HepG2 (cell line): ENCODE data around the gene CGNL1. TPM values are rescaled to one million over a fixed set of nuclear protein-coding genes. Genes with fewer than 3 reads are reported as not detected.

Experiments used
- ATAC-seq: fragments of 200-7000 bp; cut with Tn5 transposase; 3 replicates; pipeline ENCODE4 v1.9.1; 2020; ENCODE audit warnings: mild to moderate bottlenecking, moderate library complexity
- BruUV-seq: library from RNA; stranded (reverse); fragments of 400-500 nt; replicated peaks from 2 replicates; lab custom pipeline; 2021; lab: Mats Ljungman, UMichigan
- CTCF ChIA-PET: fragments of 300-600 bp; formaldehyde crosslinking; extraction: SDS; loops from one replicate; lab custom pipeline; 2021; ENCODE audit warnings: low total read pairs, inconsistent platforms, low intra/inter-chr PET ratio; lab: Yijun Ruan, JAX
- POLR2A ChIA-PET: fragments of 350-600 bp; sonication (Branson Sonifier 250); formaldehyde crosslinking; loops from one replicate; lab custom pipeline; 2020; ENCODE audit warnings: antibody characterized with exemption, inconsistent platforms; lab: Yijun Ruan, JAX
- DNase-seq: peaks from one replicate; pipeline ENCODE4 v3.0.0-alpha.2; 2015; ENCODE audit warnings: low spot score
- FAIRE-seq: peaks from 3 replicates; lab custom pipeline; 2011; peaks lifted over from hg19 to GRCh38; lab: Jason Lieb, UNC
- H2AFZ ChIP-seq: one replicate; pipeline ENCODE4 v1.6.1; 2011; ENCODE audit warnings: low read length, inconsistent platforms
- H3K27ac ChIP-seq: fragments of 300-600 bp; 3 replicates; pipeline ENCODE4 v1.8.0; 2011; ENCODE audit warnings: mixed run types, mild to moderate bottlenecking, mixed read lengths, low read length, inconsistent platforms; ENCODE audit not compliant: insufficient read depth; ENCODE audit errors: extremely low read length
- H3K27me3 ChIP-seq, 2 experiments: fragments of 200-600 bp in 1 of 2; 2 replicates in 1 of 2; 3 replicates in 1 of 2; pipeline versions ENCODE4 v1.6.0 to v1.8.0; 2011; ENCODE audit warnings: low read length in 2 of 2, mild to moderate bottlenecking in 2 of 2, moderate library complexity in 2 of 2, inconsistent platforms in 1 of 2; ENCODE audit not compliant: insufficient read depth in 2 of 2, control insufficient read depth in 1 of 2
- H3K36me3 ChIP-seq, 2 experiments: fragments of 200-600 bp in 1 of 2; replicated peaks in 1 of 2; 2 replicates in 1 of 2; 3 replicates in 1 of 2; pipeline versions ENCODE4 v1.5.1 to v1.8.0; 2011; ENCODE audit warnings: low read length in 2 of 2, inconsistent platforms in 1 of 2; ENCODE audit not compliant: insufficient read depth in 2 of 2, control insufficient read depth in 1 of 2
- H3K4me1 ChIP-seq: 2 replicates; pipeline ENCODE4 v1.5.1; 2012; ENCODE audit warnings: low read length, inconsistent platforms; ENCODE audit not compliant: insufficient read depth
- H3K4me2 ChIP-seq: 2 replicates; pipeline ENCODE4 v1.6.0; 2011; ENCODE audit warnings: low read depth, low read length, inconsistent platforms
- H3K4me3 ChIP-seq, 3 experiments: fragments of 200-600 bp in 1 of 3; sonication (generic), shearing (Covaris generic) in 1 of 3; replicated peaks in 1 of 3; 2 replicates each; pipeline ENCODE4 v1.5.1; 2011 to 2016; ENCODE audit warnings: low read length in 3 of 3, inconsistent platforms in 2 of 3, low read depth in 2 of 3, mild to moderate bottlenecking in 2 of 3, control low read depth in 1 of 3, mixed read lengths in 1 of 3; ENCODE audit not compliant: insufficient read depth in 1 of 3
- H3K79me2 ChIP-seq: one replicate; pipeline ENCODE4 v1.6.1; 2011; ENCODE audit warnings: low read length, inconsistent platforms; ENCODE audit not compliant: insufficient read depth
- H3K9ac ChIP-seq: 2 replicates; pipeline ENCODE4 v1.6.0; 2011; ENCODE audit warnings: mild to moderate bottlenecking, low read depth, low read length, inconsistent platforms; ENCODE audit not compliant: insufficient read depth
- H3K9me3 ChIP-seq: 2 replicates; pipeline ENCODE4 v1.5.1; 2012; ENCODE audit warnings: mild to moderate bottlenecking, low read length
- H4K20me1 ChIP-seq: 2 replicates; pipeline ENCODE4 v1.6.0; 2011; ENCODE audit warnings: inconsistent platforms, mild to moderate bottlenecking, low read length, moderate library complexity; ENCODE audit not compliant: insufficient read depth
- CEBPB ChIP-seq: IDR thresholded peaks from 2 replicates; pipeline ENCODE4 v1.6.1; 2011; ENCODE audit warnings: low read depth, low read length, improper control_type of control experiment, borderline replicate concordance
- CEBPG ChIP-seq: IDR thresholded peaks from 2 replicates; pipeline ENCODE4 v1.6.1; 2016
- FOSL2 ChIP-seq: sonication (generic); formaldehyde crosslinking; IDR thresholded peaks from 2 replicates; pipeline ENCODE4 v1.4.0; 2020; ENCODE audit warnings: missing genetic modification reagents
- MAFF ChIP-seq: IDR thresholded peaks from 2 replicates; pipeline ENCODE4 v1.6.1; 2011; ENCODE audit warnings: low read depth, low read length, improper control_type of control experiment
- RFX5 ChIP-seq: IDR thresholded peaks from 2 replicates; pipeline ENCODE4 v1.6.1; 2011; ENCODE audit warnings: low read depth, low read length, improper control_type of control experiment
- ZBTB21 ChIP-seq: sonication (generic); formaldehyde crosslinking; IDR thresholded peaks from 2 replicates; pipeline ENCODE4 v1.4.0; 2020; ENCODE audit warnings: missing genetic modification reagents
- ZNF296 ChIP-seq: sonication (generic); formaldehyde crosslinking; conservative IDR thresholded peaks from 2 replicates; pipeline ENCODE4 v1.5.0; 2020; ENCODE audit warnings: mild to moderate bottlenecking, missing genetic modification reagents
- ZNF331 ChIP-seq: sonication (generic); formaldehyde crosslinking; IDR thresholded peaks from 2 replicates; pipeline ENCODE4 v1.4.0; 2020; ENCODE audit warnings: missing genetic modification reagents
- whole genome bisulfite sequencing: methylation state at CpG from one replicate; pipeline ENCODE4 v1.1.6; 2017; ENCODE audit warnings: low lambda C conversion rate; 5-methylcytosine and 5-hydroxymethylcytosine counted together
- in situ Hi-C: cut with HindIII; loops from 2 replicates; pipeline ENCODE4 v1.10.0; 2017; ENCODE audit warnings: low pct_unique_long_range_greater_than_20kb; ENCODE audit not compliant: extremely low pct_ligation_motif_present
- intact Hi-C: fragments of 100-400 bp; cut with micrococcal nuclease; formaldehyde crosslinking; loops from one replicate; pipeline ENCODE4 v1.10.0; 2022; ENCODE audit not compliant: unreplicated experiment
- polyA plus RNA-seq, 8 experiments: library from polyadenylated mRNA; depleted of rRNA in 3 of 8; stranded (reverse) in 7 of 8; unstranded in 1 of 8; fragments of >200 nt; fragmentation: Illumina TruSeq in 4 of 8; extraction: Trizol in 4 of 8; gene quantifications; 2 replicates each; pipeline versions ENCODE4 v1.2.1 to v1.2.3, GENCODE V29; 2011 to 2016; ENCODE audit warnings: low read depth in 4 of 8, missing spikeins in 1 of 8, mixed read lengths in 1 of 8; ENCODE audit not compliant: insufficient read depth in 1 of 8
- total RNA-seq, 5 experiments: library from RNA; depleted of rRNA; stranded (reverse); fragments of >200 nt; fragmentation: Illumina TruSeq; extraction: Trizol; gene quantifications; 2 replicates each; pipeline ENCODE4 v1.2.3, GENCODE V29; 2016; ENCODE audit warnings: low read depth in 1 of 5
- TF ChIP-seq, protein P1 (sequence below): sonication (generic); formaldehyde crosslinking; IDR thresholded peaks from 2 replicates; pipeline ENCODE4 v1.4.0; 2020; ENCODE audit warnings: mild to moderate bottlenecking, missing genetic modification reagents

CGNL1 gene
- total and polyA plus RNA-seq, 2 of the 13 experiments (the other 11 are each of a cell fraction or from before 2014, with no cell fraction given), result 5.6 to 15.6 TPM

DNA sequence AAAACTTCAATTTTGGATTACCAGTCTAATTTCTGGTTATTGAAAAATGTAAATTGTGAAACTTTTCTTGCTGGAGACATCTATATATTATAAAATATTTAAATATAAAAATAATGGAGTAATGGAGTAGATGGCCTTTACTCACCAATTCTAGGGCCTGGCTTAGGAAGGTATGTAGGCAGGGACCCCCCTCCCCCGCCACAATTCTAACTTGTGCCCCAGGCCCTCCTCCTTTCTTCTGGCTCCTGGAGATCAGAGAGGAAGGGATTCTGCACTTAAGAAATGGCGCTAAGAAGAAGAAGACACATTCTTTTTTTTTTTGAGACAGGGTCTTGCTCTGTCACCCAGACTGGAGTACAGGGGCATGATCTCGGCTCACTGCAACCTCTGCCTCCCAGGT is 49.5 kb downstream of the CGNL1 start:
- Histone ChIP-seq H3K27me3 (no peaks in the 10 kb centered on the region), H4K20me1 (no peaks in the 10 kb centered on the region), H2AFZ (no peak overlapping the region), H3K9ac (no peak overlapping the region), H3K4me1 (peaks cover 50% of the 10 kb centered on the region), H3K27ac (no peak overlapping the region), H3K36me3 (no peaks in the 10 kb centered on the region), H3K9me3 (no peaks in the 10 kb centered on the region), H3K4me2 (no peak overlapping the region), H3K4me3 (no peak overlapping the region), H3K79me2 (peaks cover 7% of the 10 kb centered on the region)
- CTCF ChIA-PET, result no interaction called here
- DNase-seq, result no peak
- intact Hi-C loops (loop anchor here (5.0 kb wide), 1 partner anchor 34 kb away; no protein-coding TSS in a partner anchor), in situ Hi-C loops (no loop called here)
- ATAC-seq, result no peak
- WGBS, result 67% methylated on average over 3 of the region's 3 CpGs
- no peak for FAIRE-seq
- TF ChIP-seq, protein P1, sequence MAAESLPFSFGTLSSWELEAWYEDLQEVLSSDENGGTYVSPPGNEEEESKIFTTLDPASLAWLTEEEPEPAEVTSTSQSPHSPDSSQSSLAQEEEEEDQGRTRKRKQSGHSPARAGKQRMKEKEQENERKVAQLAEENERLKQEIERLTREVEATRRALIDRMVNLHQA (CRISPR knock-in tag), result no peak
- POLR2A ChIA-PET, result no interaction called here
- no TSS peak for BruUV-seq

DNA sequence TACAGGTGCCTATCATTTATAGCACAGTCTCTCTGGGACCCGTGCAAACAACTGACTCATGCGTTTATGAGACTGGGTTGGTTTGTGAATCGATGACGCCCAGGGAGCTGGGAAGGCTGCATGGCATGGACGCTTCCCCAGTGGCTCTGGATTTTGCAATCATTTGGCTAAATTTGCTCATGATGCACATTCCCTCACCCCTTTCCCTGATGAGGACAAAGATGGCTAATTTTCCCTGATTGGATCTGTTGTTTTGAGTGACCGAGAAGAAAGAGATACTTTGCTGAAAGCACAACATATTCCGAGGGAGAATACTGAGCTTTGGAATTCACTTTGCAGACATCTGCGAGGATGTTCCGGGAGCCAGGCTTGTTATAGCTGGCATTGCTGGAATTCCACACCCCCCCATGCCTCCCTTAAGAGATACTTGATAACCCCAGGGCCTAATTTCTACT is 51.1 kb downstream of the CGNL1 start:
- DNase-seq (peak; percentile 31), ATAC-seq (peak; percentile 87), FAIRE-seq (no peak)
- peak overlapping the region; percentile 17 for H3K27ac ChIP-seq
- no TSS peak for BruUV-seq
- no peaks in the 10 kb centered on the region for H3K27me3 ChIP-seq
- POLR2A ChIA-PET, result interaction anchor here (1.2 to 1.5 kb wide), 3 partner anchors 11 to 100 kb away, joined by 3 to 5 read pairs (median 4); partner anchors contain the start of gene CGNL1
- no peaks in the 10 kb centered on the region for H3K36me3 ChIP-seq
- peak overlapping the region; percentile 86 for H2AFZ ChIP-seq
- no peaks in the 10 kb centered on the region for H4K20me1 ChIP-seq
- H3K9ac ChIP-seq, result peak overlapping the region; percentile 24; the same call in 1 of the 2 replicates
- CTCF ChIA-PET, result no interaction called here
- in situ Hi-C loops, result no loop called here
- peak overlapping the region; percentile 61 for H3K4me2 ChIP-seq
- intact Hi-C loops, result loop anchor here (5.0 kb wide), 1 partner anchor 35 kb away; no protein-coding TSS in a partner anchor
- peaks cover 4% of the 10 kb centered on the region for H3K79me2 ChIP-seq
- H3K9me3 ChIP-seq, result no peaks in the 10 kb centered on the region
- peak overlapping the region in 2 of 3 experiments; percentile 30; a peak in 4 of 6 replicates for H3K4me3 ChIP-seq
- 25% methylated on average over 9 of the region's 9 CpGs for WGBS
- peaks cover 36% of the 10 kb centered on the region for H3K4me1 ChIP-seq
- no peak for TF ChIP-seq ZBTB21 (CRISPR knock-in tag)
- TF ChIP-seq CEBPB, result peak; percentile 68
- TF ChIP-seq CEBPG (CRISPR knock-in tag), result peak; percentile 15; the same call in 1 of the 2 replicates
- peak; percentile 53; the same call in 1 of the 2 replicates for TF ChIP-seq RFX5
- 0 out of 2 replicates have a peak, but pooled peaks have one; percentile 23 for TF ChIP-seq ZNF331 (CRISPR knock-in tag)
- TF ChIP-seq FOSL2, result peak; percentile 56
- TF ChIP-seq MAFF, result peak; percentile 9; the same call in 1 of the 2 replicates
- TF ChIP-seq ZNF296, result no peak
- TF ChIP-seq, all 625 proteins: peak for 6
